ENCODE results near the gene PLEKHH1.

DNA sequence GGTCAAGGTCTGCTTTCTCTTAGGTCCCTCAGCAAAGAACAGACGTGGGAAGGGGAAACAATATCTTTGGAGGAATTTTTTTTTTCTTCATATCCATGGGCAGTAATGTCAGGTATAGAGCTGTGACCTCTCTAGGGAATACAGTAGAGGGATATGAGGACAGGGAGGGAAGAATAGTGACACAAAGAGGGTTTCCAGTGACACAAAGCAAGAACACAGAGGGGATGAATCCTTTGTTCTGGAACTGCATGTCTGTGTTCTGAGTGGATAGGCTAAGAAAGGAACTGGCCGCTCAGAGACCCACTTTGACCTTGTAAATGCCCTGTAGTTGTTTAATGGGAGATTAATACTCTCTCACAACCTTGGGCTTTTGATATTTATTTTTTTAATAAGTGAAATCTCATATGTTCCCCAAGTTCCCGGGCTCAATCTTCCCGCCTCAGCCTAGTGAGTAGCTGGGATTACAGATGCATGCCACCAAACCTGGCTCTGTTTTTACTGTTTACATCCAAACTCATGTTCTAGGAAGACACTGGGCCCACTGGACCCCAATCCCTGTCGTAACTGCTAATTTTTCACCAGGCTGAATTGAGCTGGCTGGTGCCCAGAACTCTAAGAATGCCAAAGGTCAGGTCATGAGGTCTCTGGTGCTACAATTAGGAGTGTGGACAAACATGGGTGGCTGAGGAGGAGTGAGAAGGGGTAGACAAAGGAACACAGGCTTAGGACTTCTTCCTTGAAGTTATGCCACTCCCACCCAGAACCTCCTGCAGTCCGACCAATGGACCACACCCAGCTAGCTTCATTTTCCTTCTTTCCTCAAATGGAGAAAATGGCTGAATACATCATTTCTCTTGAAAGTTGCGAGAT lies 9.1 kb upstream of the PLEKHH1 start:
- TF ChIP-seq, protein P1, sequence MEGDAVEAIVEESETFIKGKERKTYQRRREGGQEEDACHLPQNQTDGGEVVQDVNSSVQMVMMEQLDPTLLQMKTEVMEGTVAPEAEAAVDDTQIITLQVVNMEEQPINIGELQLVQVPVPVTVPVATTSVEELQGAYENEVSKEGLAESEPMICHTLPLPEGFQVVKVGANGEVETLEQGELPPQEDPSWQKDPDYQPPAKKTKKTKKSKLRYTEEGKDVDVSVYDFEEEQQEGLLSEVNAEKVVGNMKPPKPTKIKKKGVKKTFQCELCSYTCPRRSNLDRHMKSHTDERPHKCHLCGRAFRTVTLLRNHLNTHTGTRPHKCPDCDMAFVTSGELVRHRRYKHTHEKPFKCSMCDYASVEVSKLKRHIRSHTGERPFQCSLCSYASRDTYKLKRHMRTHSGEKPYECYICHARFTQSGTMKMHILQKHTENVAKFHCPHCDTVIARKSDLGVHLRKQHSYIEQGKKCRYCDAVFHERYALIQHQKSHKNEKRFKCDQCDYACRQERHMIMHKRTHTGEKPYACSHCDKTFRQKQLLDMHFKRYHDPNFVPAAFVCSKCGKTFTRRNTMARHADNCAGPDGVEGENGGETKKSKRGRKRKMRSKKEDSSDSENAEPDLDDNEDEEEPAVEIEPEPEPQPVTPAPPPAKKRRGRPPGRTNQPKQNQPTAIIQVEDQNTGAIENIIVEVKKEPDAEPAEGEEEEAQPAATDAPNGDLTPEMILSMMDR (IDR thresholded peaks at IDR 0.05): no peak
- TF ChIP-seq POLR2AphosphoS5 (IDR thresholded peaks at IDR 0.05; ENCODE audit: low read depth, low read length) (no peak), REST (IDR thresholded peaks at IDR 0.05; ENCODE audit: insufficient read depth in 1 of 2, low read depth in 2 of 2, low read length in 1 of 2) (no peak)

Data from Panc1 (cell line).